CD4-positive, alpha-beta T cell treated with Interferon gamma for 1 hour (primary cell): ENCODE results near the gene KRTAP25-1.

ENCODE experiments used
- DNase-seq: peaks from one replicate; pipeline ENCODE4 v3.0.0-alpha.2; 2020

The KRTAP25-1 gene, protein sequence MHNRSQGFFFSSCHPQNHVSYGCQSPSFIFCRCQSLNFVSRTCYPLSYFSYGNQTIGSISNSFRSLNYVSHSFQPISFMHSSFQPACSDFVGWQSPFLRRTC

DNA sequence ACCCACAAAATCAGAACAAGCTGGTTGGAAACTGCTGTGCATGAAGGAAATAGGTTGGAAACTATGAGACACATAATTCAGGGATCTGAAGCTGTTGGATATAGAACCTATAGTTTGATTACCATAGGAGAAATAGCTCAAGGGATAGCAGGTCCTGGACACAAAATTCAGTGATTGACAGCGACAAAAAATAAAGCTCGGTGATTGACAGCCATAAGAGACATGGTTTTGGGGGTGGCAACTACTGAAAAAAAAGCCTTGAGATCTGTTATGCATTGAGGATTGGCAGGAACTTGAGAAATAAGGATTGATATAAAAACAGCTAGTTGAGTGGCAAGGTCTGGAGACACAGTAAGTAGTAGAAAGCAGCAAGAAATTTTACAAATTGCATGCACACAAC lies at the start of gene KRTAP25-1:
KRTAP25-1 (minus strand) TSS at position 300 of the 400 bp plus-strand sequence; CDS start at position 276, 24 bp downstream.
- DNase-seq = no peak

DNA sequence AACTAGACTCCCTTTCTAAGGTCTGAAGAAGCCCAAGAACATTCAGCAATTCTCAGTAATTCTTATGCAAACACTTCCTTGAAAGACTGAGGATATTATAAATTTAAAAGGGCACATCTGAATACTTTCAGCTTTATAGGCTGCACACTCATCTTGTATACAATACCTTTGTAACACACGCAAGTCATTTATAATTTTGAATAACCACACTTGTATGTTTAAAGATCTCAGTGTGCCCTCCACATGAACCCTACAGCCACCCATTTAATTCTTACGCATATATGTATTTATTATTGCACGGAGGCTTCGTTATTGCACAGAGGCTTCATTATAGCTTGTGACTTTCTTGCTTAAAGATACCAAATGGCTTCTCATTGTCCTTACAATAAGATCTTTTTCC lies 49.4 kb upstream of the KRTAP25-1 start:
- no peak for DNase-seq

DNA sequence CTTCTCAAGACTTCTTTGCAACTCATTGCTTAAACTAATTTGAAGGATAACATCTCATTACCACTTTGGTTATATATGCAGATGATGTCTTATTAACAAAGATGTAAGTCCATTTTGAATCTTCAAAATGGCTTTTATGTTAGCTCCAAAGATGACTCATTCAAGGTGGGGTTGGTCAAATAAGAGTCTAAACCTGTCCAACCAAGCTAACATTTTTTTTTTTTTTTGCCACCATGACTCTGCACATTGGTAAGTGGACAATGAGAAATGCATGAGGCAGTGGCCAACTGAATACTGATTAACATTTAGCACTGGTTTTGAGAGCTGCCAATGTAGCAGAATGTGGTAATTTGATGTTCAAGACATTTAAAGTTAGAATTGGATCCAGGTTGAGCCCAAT lies 48.5 kb upstream of the KRTAP25-1 start:
- no peak for DNase-seq

DNA sequence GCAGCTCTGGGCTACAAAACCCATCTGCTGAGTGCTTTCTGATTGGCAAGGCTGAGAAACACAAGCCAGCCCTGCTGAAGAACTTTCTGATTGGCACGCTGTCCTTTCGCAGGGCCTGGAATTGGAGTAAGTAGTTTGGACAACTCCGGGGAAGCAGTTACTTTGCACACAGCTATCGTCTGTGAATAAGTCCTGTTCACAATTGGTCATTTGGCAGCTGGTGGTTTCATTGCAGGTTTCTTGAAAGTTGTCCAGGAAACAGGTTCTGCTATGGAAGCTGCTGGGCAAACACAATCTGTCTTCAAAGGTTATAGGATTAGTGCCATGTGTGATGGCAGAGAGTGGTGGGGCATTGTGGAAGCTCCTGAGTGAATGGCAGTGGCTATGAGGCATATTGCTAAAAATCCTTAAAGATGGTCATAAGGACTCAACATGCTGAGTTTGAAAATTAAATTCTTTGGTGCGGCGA lies 48.0 kb upstream of the KRTAP25-1 start, which contains the start of gene KRTAP27-1:
KRTAP27-1 (minus strand) TSS at position 419 of the 469 bp plus-strand sequence; CDS start at position 393, 26 bp downstream.
- DNase-seq = no peak

DNA sequence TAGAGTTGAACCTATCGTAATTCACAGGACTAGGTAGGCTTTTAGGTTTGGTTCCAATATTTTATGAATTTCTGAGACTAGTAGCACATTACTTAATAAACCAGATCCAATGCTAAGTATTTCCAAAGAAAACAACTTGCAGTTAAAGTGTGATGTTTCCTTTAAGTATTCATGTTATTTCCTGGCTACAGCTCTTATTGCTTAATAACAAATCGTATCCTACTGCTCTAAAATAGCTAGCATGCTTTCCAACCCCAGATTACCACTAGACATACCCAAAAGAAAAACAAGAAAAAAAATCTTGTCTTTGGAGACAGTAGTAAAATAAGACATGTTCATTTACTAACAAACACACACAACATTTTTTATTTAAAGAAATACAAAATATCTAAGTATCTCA lies 47.3 kb upstream of the KRTAP25-1 start:
- no peak for DNase-seq

DNA sequence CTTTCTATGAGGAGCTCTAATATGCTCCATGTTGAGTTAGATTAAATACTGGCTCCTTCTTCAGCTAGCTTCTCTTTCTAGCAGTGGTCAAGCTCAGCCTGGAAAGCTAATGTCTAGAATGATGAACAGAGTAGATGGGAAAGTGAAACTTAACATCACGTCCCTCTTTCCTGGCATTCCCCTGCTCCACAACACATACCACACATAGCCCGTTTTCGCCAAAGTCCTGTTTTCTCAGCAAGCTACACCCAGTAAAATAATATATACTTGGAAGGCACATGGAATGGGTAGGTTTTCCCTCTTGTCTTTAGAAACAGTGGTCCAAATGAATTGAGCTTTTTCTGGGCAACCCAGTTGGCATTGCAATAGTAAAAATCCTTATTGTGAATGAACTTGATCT lies 44.4 kb upstream of the KRTAP25-1 start:
- DNase-seq = no peak

DNA sequence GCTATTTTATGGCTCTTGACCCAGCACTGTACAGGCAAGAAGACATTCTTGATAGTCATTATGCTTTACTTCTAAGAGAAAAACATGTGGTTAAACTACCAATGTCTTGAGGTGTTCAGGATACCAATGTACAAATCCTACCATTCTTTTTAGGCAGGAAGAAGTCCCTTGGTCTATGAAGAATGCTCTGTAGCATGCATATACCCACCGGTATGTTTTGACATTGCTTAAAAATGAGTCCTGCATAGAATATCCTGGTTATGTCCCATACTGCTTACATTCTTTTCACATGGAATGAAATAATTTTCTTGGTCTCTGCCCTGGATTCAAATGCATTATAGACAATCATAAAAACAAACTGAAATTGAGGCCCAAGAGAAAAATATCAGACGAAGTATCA lies 43.4 kb upstream of the KRTAP25-1 start:
- no peak for DNase-seq

DNA sequence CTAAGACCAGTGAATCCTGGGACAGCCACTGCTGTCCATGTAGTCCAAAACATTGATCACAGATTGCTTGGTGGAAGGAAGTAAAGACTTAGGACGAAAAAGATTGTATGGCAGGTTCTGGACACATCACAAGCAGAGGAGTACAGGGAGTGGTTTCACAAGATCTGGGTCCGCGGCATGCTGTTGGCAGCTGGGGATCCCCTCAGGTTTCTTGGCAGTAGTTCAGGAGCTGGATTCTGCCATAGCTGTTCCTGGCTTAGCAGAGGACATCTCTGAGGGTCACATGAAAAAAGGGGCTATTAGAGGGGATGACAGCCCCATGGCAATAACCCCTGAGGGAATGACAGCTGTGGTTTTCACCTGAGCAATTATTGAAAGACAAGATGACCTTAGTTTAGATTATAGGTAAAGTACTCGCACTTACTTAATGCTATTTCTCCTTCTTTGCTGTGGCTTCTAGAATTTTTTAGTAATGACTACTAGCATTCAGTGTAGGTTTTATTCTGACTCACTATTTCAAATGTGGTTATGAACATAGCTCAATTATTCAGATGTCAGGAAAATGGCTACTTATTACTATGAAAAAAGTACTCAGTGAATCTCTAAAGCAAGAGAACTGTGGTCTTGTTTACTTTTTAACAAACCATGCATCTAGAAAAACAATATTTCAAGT lies 40.0 kb upstream of the KRTAP25-1 start:
- DNase-seq = no peak

DNA sequence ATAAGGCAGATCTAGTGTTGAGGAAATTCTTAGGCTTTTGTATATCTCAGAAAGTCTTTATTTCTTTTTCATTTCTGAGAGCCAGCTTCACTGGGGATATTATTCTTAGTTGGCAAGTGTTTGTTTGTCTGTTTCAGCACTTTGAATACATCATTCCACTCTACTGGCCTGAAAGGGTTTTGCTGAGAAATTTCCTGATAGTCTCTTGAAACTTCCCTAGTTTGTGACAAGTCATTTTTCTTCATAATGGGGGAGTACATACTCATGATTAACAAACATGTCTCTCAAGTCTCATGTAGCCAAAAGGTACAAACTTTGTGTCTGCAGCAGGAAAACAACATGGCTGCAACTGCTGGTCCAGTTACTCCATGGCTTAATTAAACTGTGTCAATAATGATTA lies 37.1 kb upstream of the KRTAP25-1 start:
- DNase-seq = no peak

DNA sequence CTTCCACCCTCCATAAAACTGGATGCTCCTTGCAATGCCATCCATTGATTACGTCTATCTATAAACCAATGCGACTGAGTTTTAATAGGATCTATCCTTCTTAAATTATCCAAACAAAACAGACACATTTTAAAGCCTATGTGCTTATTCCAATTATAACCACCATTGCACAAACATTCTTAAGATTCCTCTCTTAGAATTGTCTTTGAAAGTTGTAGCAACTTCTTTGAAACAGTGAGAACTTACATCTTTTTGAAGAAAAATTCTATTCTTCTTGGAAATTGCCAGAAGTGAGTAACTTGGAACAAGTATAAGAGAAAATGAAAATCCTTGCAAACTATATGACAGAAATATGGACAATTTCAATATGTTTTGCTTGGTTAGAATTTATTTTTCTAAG lies 30.9 kb upstream of the KRTAP25-1 start, which contains the start of gene KRTAP26-1:
KRTAP26-1 (minus strand) TSS at position 101 of the 400 bp plus-strand sequence. CDS start 280 bp downstream, outside the sequence.
- DNase-seq = no peak

DNA sequence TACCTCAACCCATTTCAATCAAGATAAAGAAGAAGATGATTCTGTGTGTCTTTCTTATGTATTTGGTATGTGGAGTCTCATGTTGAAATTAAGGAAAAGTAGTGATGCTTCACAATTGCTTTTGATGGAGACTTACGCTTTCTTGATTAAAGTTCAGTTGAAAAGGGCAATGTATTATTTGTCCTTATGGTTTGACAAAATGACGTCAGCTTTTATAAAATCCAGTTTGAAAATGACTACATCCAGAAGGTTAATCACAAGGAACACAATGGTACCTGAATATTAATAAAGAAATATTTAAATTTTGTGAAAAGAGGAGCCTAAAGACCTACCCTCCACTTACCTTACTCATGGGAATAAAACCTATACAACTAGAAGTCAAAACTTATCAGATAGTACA lies 26.4 kb upstream of the KRTAP25-1 start:
- no peak for DNase-seq

DNA sequence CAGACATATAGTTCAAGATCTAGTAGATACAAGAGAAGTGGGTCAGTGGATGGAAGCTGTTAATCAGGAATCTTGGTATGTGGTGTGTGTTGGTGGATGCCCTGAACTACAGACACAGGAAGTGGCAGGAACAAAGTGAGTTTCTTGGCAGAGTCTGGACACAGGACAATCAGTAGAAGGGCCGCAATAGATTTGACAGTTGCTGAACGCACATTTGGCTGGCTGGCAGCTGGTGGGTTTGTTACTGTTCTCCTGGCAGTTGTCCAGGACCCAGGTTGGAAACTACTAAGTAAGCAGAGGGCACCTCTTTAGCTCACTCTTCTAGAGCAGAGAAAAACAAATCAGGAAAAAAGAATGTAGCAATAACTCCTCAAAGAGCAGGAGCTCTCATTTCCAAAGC lies 17.6 kb upstream of the KRTAP25-1 start:
- DNase-seq = no peak

DNA sequence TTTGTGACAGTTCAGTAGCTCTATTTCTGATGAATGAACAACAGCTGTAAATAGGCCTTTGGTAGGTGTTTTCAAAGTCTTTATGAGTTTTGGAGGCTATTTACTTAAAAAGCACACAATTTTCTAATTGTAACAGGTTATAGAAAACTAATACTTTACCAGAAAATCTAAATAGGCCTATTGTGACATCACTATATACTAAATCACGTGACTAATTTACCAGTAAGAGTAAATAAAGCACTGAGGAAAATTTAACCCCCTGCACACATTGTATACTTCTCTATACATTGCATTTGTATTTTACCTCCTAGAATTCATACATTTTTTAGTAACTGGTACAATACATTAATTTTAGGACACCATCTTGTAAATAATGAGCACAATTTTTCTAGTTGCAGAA lies 15.8 kb upstream of the KRTAP25-1 start:
- no peak for DNase-seq

DNA sequence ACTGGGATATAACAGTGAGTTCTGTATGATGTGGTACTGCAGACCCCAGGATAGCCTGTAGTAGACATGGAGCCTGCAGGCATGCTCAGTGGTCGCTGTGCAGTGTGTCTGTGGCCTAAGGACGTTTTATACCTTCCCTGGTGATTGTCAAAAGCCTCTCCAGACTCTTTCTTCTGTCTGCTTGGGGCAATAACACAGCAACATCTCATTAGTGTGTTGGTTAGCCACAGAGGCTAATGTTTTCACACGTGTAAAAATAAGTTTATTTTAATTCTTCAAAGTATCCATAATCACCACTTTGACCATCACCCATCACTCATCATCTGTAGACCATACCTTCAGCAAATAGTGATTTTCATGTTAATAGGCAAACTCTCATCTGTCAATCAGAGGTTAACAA lies 6.5 kb downstream of the KRTAP25-1 start, which contains the start of gene KRTAP24-1:
KRTAP24-1 (minus strand) TSS at position 101 of the 400 bp plus-strand sequence; CDS start at position 83, 18 bp downstream.
- DNase-seq = no peak

DNA sequence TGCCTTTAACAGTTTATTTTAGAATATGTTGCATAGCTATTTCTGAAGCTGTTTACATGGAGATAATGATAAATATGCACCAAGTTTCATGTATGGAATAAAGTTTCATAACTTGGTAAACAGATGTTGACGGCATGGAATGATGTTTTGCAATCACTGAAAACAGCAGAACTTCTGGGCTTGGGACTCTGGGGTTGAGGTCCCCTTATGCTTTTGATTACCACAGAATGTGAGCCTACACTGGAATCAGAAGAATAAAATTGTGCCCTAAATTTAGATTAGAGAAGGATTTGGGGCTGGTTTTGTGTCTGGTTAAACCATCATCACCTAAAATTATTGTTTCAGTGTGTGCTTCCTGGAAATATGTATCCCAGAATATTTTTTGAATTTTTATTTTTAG lies 17.7 kb downstream of the KRTAP25-1 start:
- DNase-seq = no peak

DNA sequence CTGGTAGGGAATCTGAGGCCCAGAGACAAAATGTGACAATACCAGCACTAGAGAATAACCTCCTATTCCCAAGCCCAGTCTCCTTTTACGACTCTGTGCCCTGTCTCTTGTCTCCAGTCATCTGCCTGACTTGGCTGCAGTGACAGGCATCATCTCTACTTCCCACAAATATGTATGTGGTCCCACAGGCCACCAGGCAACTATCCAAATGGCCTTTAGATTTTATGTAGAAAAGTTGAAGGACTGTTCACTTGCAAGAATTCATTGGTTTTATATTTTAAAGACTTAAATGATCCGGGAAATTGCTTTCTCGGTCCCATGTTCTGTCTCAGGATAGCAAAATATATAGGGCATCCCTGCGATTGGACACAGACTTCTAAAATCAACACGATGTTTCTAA lies 18.2 kb downstream of the KRTAP25-1 start:
- no peak for DNase-seq

DNA sequence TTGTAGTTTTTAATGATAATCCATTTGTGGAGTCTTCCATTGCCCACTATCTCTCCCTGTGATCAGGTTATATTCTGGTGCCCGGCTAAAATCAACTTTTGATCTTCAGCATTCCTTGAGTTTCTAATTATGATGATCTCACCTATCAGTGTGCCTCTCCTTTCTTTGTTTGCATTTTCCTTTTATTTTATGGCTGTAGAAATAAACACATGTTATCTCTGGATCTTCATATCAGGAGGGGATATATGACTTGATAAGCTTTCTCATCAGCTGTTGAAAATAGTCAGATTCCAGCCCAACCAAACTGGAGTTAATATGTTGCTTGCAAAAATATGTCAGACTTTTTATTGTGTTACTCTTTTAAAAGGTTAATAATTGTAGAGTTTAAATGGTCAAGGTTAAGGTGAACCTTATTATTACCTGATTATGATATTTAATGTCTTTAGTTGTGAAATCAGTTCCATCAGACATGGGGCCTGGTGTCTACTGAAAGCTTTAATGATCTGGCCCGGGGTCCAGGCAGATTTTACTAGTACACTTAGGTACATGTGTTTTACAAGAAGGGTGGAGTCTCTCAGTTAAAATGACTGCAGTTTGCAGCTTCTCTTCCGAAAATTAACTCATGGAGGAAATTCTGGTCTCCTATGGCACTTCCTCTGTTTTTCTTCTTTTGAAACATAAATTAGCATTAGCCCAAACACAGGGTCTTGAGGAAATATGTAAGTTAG lies 19.3 kb downstream of the KRTAP25-1 start:
- no peak for DNase-seq

DNA sequence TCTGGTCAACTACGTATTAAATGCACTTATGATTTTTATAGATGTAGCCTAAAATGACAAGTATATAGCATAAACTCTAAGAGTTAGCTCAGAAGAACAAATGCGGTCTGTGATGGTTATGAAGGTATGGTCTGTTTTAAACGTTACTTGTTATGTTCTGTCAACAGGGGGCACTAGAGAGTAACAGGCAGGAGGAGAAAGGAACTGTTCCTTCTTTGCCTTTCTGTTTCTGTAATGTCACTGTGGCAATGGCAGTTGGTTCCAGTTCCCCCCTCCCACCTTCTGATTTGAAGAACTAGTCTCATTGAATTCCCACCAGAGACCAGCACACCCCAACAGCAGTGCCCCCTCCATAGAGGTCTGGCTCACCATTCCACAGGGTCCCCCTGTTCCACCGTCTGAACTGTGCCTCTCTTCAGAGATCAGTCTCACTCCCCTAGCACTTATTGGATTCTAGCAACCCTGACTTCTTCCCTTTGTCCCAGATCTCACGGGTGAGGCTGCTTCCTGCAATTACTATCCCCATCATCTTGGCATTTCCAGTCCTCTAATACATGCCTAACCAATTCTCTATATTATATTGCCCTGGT lies 20.6 kb downstream of the KRTAP25-1 start:
- DNase-seq = no peak

DNA sequence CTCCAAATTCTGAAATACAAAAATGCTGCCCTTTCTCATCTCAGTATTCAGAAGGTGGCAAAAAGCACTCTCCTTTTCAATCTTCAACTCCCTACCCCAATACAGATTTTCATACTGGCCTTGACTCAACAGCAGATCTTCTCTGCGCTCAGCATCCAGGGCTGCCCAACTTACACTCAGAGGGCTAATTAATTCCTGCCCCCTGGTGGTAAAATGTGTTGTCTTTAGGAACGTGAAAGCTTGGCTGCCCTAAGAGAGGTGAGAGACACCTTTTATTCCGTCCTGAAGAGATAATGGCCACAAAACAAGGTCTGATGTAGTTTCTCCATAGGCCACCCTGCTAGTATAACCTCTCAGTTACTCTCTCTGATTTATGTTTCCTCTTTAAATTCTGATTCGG lies 31.5 kb downstream of the KRTAP25-1 start:
- DNase-seq = no peak

DNA sequence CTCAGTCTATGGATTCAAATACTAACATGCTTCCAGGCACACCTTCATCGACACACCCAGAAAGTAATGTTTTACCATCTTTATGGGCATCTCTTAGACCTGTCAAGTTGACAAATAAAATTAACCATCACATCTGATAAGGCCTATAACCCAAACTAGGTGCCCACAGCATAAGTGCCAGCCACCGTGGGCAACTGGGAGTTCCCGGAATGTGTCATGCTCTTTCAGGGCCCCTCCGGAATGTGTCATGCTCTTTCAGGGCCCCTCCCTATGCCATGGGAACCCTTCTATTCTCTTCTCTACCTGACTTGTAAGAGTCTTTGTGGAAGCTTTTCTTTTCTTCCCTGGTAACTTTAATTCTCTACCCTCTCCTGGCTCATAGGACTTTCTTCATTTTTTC lies 33.2 kb downstream of the KRTAP25-1 start:
- no peak for DNase-seq

DNA sequence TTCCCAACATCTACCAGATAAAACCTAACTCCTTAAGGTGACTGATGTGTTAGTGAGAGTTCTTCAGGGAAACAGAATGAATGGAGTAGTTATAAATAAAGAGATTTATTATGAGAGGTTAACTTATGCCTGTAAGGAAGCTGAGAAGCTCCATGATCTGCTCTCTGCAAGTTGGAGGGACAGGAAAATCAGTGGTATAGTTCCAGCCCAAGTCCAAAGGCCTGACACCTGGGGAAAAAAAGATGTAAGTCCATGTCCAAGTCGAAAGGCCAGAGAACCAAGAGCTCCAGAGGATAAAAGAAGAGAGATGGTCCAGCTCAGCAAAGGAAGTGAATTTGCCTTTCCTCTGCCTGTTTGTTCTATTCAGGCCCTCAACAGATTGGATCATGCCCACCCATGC lies 33.6 kb downstream of the KRTAP25-1 start:
- DNase-seq = no peak

DNA sequence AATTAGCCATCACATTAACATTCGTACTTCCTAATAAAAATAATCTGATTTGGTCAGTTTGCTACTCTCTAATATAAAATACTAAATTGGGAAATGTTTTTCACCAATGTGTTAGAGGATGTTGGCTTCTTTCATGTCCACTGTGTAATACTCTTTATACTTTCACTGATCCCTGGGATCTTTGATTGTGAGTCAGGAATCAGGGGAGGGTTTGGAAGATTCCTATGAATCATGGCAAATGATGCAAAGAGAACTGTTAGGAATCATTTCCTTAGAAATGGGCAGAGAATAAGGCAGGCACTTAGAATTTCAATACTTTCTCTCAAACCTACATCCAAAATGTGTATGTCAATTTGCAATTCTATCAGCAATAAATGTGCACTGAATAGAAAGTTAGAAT lies 37.5 kb downstream of the KRTAP25-1 start:
- no peak for DNase-seq

DNA sequence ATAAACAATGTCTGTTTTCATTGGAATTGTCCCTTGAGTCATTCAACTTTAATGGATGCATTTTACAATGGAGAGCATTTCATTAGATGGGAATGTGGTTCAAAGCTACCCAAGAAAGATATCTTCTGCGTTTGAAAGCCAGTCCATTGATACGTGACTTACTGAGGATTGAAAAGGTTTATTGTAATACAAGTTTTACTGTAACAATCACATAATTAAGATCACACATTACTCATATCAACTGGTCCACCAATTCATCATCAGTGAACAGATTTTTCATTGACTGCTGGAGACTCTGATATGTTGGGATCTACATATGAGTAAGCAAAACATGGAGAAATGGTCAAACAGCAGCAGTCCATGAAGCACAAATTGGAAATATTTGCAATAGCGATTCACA lies 39.4 kb downstream of the KRTAP25-1 start:
- DNase-seq = no peak

DNA sequence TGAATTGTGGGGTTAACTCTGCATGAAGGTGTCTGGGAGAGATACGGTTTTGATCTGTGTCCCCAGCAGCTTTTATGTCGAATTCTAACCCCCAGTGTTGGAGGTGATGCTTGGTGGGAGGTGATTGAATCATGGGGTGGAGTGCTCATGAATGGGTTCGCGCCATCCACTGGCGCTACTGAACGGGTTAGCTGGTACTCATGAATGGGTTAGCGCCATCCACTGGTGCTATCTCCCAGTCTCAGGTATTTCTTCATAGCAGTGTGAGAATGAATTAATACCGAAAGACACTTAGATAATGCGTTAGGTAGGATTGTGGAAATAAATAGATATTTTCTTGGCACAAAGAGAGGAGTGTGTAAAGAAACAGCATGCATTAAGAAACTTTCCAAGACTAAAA lies 40.5 kb downstream of the KRTAP25-1 start:
- no peak for DNase-seq
